ENCODE results near the gene UBE2U.

UBE2U gene

GRCh38 chr1:64263856-64264255 is 60.4 kb downstream of the UBE2U start:
- no peak for TF ChIP-seq CTCF (IDR thresholded peaks at IDR 0.05; ENCODE audit: insufficient read depth, low read length, missing control alignments)
- POLR2A ChIA-PET = no interaction called here
- CTCF ChIA-PET = interaction anchor here (1.3 to 9.1 kb wide), 3 partner anchors 412 to 561 kb away, joined by 4 to 129 read pairs (median 16); no protein-coding TSS in a partner anchor
- no peak for DNase-seq (ENCODE audit: low read depth, low spot score)
- H3K4me3 ChIP-seq (ENCODE audit: low read depth, low read length) = no peak overlapping the region

- ChIA-PET POLR2A (no interaction called here), CTCF (interaction anchor here (1.2 to 9.1 kb wide), 4 partner anchors 410 to 562 kb away, joined by 3 to 129 read pairs (median 10); no protein-coding TSS in a partner anchor)
- H3K4me3 ChIP-seq (ENCODE audit: low read depth, low read length) = no peak overlapping the region
- no peak for TF ChIP-seq CTCF (IDR thresholded peaks at IDR 0.05; ENCODE audit: insufficient read depth, low read length, missing control alignments)
- DNase-seq (ENCODE audit: low read depth, low spot score) = no peak
These were observed 61.7 kb downstream of the UBE2U start for GRCh38 chr1:64265141-64265540.

- no peak for DNase-seq (ENCODE audit: low read depth, low spot score)
- H3K4me3 ChIP-seq (ENCODE audit: low read depth, low read length) = no peak overlapping the region
- ChIA-PET CTCF (interaction anchor here (4.2 to 9.1 kb wide), 3 partner anchors 409 to 558 kb away, joined by 16 to 129 read pairs (median 114); no protein-coding TSS in a partner anchor), POLR2A (no interaction called here)
- no peak for TF ChIP-seq CTCF (IDR thresholded peaks at IDR 0.05; ENCODE audit: insufficient read depth, low read length, missing control alignments)
These were observed 63.6 kb downstream of the UBE2U start for GRCh38 chr1:64266991-64267390.

DNA sequence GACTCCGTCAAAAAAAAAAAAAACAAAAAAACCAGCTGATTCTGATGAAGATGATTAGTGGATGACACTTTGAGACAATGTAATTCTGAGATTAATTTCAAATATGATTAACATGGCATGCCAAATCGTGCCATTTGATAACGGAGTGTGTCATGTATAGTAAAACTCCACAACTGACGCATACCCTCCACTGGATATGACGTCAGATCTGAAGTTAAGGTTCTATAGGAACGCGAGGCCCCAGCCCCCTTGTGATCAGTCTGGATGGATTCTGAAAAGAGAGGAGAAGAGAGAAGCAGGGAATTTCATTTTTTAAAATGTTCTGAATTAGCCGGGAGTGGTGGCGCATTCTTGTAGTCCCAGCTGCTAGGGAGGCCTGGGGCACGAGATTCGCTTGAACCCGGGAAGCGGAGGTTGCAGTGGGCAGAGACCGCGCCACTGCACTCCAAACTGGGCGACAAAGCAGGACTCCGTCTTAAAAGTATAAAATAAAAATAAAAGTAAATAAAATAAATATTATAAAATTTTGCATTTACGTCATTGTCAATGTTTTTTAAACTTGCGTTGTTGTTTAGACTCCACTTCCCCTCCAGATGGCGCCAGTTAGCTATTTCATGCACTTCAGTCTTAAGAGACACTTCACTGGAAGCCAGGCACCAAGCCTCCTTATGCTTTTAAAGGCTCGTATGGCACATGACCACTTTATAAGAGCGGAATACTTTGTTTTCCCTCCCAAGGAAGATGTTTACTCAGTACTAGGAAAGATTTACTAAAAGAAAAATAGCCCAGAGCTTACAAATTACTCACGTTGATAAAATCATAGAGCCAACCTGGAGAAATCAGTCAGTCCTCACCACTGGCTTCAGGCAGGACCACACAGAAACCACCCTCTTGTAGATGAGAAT is 65.5 kb downstream of the UBE2U start:
- DNase-seq (ENCODE audit: low read depth, low spot score) = peak; percentile 38
- H3K4me3 ChIP-seq (ENCODE audit: low read depth, low read length) = no peak overlapping the region
- ChIA-PET CTCF (interaction anchor here (0.8 to 9.1 kb wide), 19 partner anchors 12 to 768 kb away, joined by 3 to 129 read pairs (median 4); no protein-coding TSS in a partner anchor), POLR2A (no interaction called here)
- TF ChIP-seq CTCF (IDR thresholded peaks at IDR 0.05; ENCODE audit: insufficient read depth, low read length, missing control alignments) = peak; percentile 55

- H3K4me3 ChIP-seq (ENCODE audit: low read depth, low read length) = no peak overlapping the region
- no peak for DNase-seq (ENCODE audit: low read depth, low spot score)
- POLR2A ChIA-PET = no interaction called here
- CTCF ChIA-PET = interaction anchor here (0.8 to 9.1 kb wide), 15 partner anchors 11 to 568 kb away, joined by 3 to 129 read pairs (median 4); no protein-coding TSS in a partner anchor
- TF ChIP-seq CTCF (IDR thresholded peaks at IDR 0.05; ENCODE audit: insufficient read depth, low read length, missing control alignments) = no peak
These were observed 66.1 kb downstream of the UBE2U start for GRCh38 chr1:64269558-64269884.

GRCh38 chr1:64280001-64280400 is 76.6 kb downstream of the UBE2U start:
- DNase-seq (ENCODE audit: low read depth, low spot score) = no peak

More at GRCh38 chr1:64280001-64280400, 76.6 kb downstream of the UBE2U start:
- CTCF ChIA-PET = interaction anchor here (1.4 kb wide), 1 partner anchor 543 kb away, joined by 3 read pairs; no protein-coding TSS in a partner anchor
- POLR2A ChIA-PET = no interaction called here
- no peak overlapping the region for H3K4me3 ChIP-seq (ENCODE audit: low read depth, low read length)
- TF ChIP-seq CTCF (IDR thresholded peaks at IDR 0.05; ENCODE audit: insufficient read depth, low read length, missing control alignments) = no peak
